ENCODE measurements around the gene ANKRD10. TPM values are rescaled to one million over a fixed set of nuclear protein-coding genes. Genes with fewer than 3 reads are reported as not detected.

Gene ANKRD10
- total RNA-seq, 1 donor = 60.5 TPM

DNA sequence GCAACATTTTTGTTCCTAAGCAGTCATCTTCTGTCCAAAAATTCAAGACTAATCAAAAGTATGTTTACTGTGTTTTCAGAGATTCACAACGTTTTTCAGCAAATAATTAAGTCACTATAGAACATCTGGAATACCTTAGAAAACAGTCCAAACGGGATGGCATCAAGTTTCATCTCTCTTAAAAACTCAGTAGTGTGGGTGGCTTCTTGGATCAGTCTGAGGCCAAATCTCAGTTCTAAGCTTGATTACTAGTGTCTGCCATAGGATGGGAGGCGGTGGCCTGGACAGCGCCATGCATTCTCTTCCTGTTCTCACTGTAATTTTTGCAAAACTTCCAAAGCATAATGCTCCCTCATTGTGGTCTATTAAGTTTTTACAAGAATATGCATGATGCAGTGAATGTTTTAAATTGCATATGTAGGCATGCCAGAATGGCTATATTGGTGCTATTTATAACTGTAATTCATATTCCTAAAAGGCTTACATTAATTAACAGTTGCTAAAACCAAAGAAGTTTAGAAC is 37.1 kb downstream of the ANKRD10 start:
- TF ChIP-seq, protein P1, sequence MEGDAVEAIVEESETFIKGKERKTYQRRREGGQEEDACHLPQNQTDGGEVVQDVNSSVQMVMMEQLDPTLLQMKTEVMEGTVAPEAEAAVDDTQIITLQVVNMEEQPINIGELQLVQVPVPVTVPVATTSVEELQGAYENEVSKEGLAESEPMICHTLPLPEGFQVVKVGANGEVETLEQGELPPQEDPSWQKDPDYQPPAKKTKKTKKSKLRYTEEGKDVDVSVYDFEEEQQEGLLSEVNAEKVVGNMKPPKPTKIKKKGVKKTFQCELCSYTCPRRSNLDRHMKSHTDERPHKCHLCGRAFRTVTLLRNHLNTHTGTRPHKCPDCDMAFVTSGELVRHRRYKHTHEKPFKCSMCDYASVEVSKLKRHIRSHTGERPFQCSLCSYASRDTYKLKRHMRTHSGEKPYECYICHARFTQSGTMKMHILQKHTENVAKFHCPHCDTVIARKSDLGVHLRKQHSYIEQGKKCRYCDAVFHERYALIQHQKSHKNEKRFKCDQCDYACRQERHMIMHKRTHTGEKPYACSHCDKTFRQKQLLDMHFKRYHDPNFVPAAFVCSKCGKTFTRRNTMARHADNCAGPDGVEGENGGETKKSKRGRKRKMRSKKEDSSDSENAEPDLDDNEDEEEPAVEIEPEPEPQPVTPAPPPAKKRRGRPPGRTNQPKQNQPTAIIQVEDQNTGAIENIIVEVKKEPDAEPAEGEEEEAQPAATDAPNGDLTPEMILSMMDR (IDR thresholded peaks at IDR 0.05; ENCODE audit: insufficient read depth, low read depth, low read length) = no peak
- no peak overlapping the region for H3K4me3 ChIP-seq (ENCODE audit: low read depth, low read length)
- no peak for DNase-seq (ENCODE audit: low read depth)

DNA sequence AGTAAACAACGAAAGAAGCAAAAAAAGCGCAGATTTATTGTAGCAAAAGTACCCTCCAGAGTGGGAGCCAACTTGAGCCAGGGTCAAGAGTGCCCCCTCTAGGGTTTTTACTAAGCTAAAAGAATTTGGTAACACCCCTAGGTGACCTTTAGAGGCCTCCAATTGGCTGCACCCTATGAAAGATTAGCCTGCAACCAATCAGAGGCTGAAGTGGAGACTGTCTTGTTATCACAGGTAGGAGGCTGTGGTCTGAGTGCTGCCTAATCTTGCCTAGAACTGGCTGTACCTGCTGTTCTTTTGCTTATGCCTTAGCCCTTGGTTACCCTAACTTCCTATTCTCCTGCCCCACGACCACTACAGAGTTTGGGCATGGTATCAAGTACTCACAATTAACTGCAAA is 38.3 kb downstream of the ANKRD10 start:
- H3K4me3 ChIP-seq (ENCODE audit: low read depth, low read length) = no peak overlapping the region
- TF ChIP-seq, protein P1 (IDR thresholded peaks at IDR 0.05; ENCODE audit: insufficient read depth, low read depth, low read length) = no peak
- DNase-seq (ENCODE audit: low read depth) = no peak

DNA sequence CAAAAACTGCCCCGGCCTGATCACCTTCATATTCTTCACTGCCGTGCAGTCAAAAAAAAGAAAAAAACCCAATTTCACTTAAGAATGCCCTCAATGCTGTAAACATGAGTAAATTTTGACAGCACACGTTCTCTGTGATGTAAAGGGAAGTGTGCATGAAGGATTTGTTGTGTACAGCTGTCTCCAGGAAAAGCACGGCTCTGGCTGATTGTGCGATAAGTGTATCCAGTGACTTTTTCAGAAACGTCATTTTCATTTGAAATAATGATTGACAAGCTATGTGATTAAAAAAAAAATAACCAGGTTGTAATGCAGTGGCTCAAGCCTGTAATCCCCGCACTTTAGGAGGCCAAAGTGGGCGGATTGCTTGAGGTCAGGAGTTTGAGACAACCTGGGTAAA is 39.6 kb downstream of the ANKRD10 start:
- no peak for DNase-seq (ENCODE audit: low read depth)
- TF ChIP-seq, protein P1 (IDR thresholded peaks at IDR 0.05; ENCODE audit: insufficient read depth, low read depth, low read length) = no peak
- H3K4me3 ChIP-seq (ENCODE audit: low read depth, low read length) = no peak overlapping the region

DNA sequence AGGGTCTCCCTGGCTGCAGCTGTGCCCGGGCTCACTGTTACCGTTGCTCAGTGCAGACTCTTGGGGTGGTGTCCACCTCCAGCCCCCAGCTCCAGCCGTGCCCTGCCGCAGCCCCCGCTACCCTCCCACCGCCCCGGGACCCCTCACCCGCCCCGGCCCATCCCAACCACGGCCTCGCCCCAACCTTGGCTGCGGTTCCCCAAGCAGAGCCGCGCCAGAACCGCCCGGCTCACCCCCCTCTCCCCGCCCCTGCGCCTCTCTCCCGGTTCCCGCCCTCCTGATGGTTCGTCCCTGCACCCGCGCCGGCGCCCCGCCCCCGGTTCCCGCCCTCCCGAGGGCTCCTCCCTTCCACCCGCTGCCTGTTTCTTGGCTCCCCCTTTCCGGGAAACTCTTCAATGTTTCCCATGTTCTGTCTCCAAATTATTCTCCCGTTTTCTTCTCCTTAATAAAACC is 40.3 kb downstream of the ANKRD10 start:
- TF ChIP-seq, protein P1 (IDR thresholded peaks at IDR 0.05; ENCODE audit: insufficient read depth, low read depth, low read length) = no peak
- peak; percentile 73 for DNase-seq (ENCODE audit: low read depth)
- H3K4me3 ChIP-seq (ENCODE audit: low read depth, low read length) = peak overlapping the region; percentile 60

GRCh38 chr13:110873639-110874507 is 41.0 kb downstream of the ANKRD10 start:
- no peak for DNase-seq (ENCODE audit: low read depth)
- peak overlapping the region; percentile 60 for H3K4me3 ChIP-seq (ENCODE audit: low read depth, low read length)
- TF ChIP-seq, protein P1 (IDR thresholded peaks at IDR 0.05; ENCODE audit: insufficient read depth, low read depth, low read length) = no peak

DNA sequence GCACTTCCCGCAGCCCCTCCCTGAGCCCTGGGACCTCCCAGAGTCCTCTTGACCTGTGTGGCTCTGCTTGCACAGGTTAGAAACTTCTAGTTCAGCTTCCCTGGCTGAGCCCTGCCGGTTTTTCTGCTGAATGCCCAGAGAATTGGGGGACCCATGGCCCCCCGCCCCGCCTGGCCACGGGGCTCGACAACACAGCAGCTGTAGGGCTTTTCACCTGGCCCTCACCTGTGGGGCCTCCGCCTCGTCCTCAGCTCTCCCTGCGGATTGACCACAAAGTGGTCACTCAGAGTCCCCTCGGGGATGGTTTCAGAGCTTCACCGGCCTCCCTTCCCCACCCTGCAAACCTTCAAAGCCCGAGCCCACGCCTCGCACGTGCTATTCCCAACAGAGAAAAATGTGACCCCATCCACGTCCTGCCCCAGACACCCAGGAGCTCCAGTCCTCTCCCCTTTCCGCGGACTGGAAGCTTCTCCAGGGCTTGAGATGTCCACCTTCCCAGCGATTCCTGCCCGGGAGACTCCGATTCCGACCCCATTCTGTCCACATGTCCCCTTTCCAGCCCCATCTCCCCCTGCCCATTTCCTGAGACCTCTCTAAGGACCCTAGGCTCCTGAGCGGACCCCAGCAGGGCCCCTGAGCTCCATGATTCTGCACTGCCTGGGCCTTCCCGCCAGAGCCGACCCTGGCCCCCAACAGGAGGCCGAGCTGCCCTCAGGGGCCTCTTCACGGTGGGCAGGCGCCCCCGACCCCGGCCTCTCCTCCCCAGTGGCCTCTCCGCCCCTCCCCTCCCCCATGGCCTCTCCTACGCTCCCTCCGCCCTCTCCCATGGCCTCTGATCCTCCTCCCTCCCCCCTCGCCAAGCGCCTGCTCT is 41.9 kb downstream of the ANKRD10 start:
- TF ChIP-seq, protein P1 (IDR thresholded peaks at IDR 0.05; ENCODE audit: insufficient read depth, low read depth, low read length) = no peak
- H3K4me3 ChIP-seq (ENCODE audit: low read depth, low read length) = no peak overlapping the region
- no peak for DNase-seq (ENCODE audit: low read depth)

Data from fibroblast of villous mesenchyme (primary cell).